Measurements from ENCODE around the gene MVB12A. TPM values are rescaled to one million over a fixed set of nuclear protein-coding genes. Genes with fewer than 3 reads are reported as not detected.
A peak's percentile ranks its signal among the peaks of the same experiment; 100 is the strongest.

The MVB12A gene
- total and polyA plus RNA-seq, 10 of the 15 experiments (the other 5 are each of a cell fraction or from before 2014, with no cell fraction given): 1.2 to 47.6 (median 26.3) TPM

DNA sequence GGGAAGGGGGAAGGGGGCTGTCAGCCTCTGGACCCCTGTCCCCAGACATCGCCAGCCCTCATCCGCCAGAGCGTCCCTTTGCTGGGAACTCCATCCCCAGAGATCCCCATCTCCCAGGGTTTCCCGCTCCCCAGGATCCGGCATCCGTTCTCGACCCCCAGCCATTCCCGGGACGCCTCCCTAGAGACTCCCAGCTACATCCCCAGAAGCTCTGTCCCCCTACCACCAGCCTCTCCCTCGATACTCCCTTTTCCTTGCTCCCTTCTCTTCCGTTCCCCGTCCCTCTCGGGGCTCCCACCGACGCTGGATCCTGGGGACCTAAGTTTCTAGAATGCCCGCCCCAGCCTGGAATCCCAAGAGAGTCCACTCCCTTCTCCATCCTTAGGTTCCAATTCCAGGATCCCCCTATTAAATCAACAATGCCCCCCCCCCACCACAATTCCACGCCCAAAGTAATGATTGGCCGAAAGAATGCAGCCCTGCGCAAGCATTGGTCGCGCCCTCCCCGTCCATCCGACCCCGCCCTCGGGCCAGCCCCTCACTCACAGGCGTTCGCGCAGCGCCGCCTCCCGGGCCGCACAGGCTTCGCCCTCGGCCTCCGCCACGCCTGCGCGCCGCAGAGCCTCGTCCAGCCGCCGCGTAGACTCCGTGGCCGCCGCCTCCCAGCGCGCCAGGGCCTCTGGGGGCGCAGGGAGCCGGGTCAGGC lies 29.0 kb upstream of the MVB12A start (continued):
- TF ChIP-seq, protein P1, sequence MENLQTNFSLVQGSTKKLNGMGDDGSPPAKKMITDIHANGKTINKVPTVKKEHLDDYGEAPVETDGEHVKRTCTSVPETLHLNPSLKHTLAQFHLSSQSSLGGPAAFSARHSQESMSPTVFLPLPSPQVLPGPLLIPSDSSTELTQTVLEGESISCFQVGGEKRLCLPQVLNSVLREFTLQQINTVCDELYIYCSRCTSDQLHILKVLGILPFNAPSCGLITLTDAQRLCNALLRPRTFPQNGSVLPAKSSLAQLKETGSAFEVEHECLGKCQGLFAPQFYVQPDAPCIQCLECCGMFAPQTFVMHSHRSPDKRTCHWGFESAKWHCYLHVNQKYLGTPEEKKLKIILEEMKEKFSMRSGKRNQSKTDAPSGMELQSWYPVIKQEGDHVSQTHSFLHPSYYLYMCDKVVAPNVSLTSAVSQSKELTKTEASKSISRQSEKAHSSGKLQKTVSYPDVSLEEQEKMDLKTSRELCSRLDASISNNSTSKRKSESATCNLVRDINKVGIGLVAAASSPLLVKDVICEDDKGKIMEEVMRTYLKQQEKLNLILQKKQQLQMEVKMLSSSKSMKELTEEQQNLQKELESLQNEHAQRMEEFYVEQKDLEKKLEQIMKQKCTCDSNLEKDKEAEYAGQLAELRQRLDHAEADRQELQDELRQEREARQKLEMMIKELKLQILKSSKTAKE (IDR thresholded peaks at IDR 0.05; ENCODE audit: low read depth, poor library complexity, severe bottlenecking): no peak
- TF ChIP-seq ZNF592 (IDR thresholded peaks at IDR 0.05) (0 out of 2 replicates have a peak, but pooled peaks have one; percentile 64), GABPA (IDR thresholded peaks at IDR 0.05; ENCODE audit: low read depth) (no peak), ZNF622 (IDR thresholded peaks at IDR 0.05) (no peak), ATF3 (IDR thresholded peaks at IDR 0.05; ENCODE audit: borderline replicate concordance, extremely low read depth, low read depth, low read length) (no peak), ZBTB33 (IDR thresholded peaks at IDR 0.05) (no peak), CREM (IDR thresholded peaks at IDR 0.05; ENCODE audit: low read depth) (no peak), CBX5 (IDR thresholded peaks at IDR 0.05; ENCODE audit: low read depth) (no peak), SREBF2 (IDR thresholded peaks at IDR 0.05; ENCODE audit: low read length) (no peak), HDGF (IDR thresholded peaks at IDR 0.05) (0 out of 2 replicates have a peak, but pooled peaks have one; percentile 38), TCF12 (IDR thresholded peaks at IDR 0.05; ENCODE audit: low read depth, low read length) (0 out of 2 replicates have a peak, but pooled peaks have one; percentile 17), HDAC6 (IDR thresholded peaks at IDR 0.05; ENCODE audit: unreplicated experiment) (no peak), GATAD2B (conservative IDR thresholded peaks at IDR 0.05; ENCODE audit: low read depth) (no peak; the same call in 1 of the 2 replicates), ZNF274 (IDR thresholded peaks at IDR 0.05; ENCODE audit: insufficient read depth, insufficient read length) (no peak), NFYA (IDR thresholded peaks at IDR 0.05; ENCODE audit: borderline replicate concordance, low read depth, low read length) (no peak), POLR2A (IDR thresholded peaks at IDR 0.05; ENCODE audit: low read depth, low read length) (peak; percentile 48), BACH1 (IDR thresholded peaks at IDR 0.05; ENCODE audit: borderline replicate concordance) (peak; percentile 71), WRNIP1 (IDR thresholded peaks at IDR 0.05; ENCODE audit: borderline replicate concordance, low read depth, low read length) (no peak), POLR2AphosphoS2 (IDR thresholded peaks at IDR 0.05; ENCODE audit: low read depth, low read length) (peak; percentile 76), KDM1A (IDR thresholded peaks at IDR 0.05; ENCODE audit: borderline replicate concordance) (no peak), RB1 (IDR thresholded peaks at IDR 0.05; ENCODE audit: borderline replicate concordance) (0 out of 2 replicates have a peak, but pooled peaks have one; percentile 29), CREB1 (IDR thresholded peaks at IDR 0.05; ENCODE audit: low read depth) (0 out of 2 replicates have a peak, but pooled peaks have one; percentile 18), PAX5 (IDR thresholded peaks at IDR 0.05; ENCODE audit: borderline replicate concordance, low read depth, low read length) (0 out of 2 replicates have a peak, but pooled peaks have one; percentile 14)
